ENCODE results near the gene CARS2.

DNA sequence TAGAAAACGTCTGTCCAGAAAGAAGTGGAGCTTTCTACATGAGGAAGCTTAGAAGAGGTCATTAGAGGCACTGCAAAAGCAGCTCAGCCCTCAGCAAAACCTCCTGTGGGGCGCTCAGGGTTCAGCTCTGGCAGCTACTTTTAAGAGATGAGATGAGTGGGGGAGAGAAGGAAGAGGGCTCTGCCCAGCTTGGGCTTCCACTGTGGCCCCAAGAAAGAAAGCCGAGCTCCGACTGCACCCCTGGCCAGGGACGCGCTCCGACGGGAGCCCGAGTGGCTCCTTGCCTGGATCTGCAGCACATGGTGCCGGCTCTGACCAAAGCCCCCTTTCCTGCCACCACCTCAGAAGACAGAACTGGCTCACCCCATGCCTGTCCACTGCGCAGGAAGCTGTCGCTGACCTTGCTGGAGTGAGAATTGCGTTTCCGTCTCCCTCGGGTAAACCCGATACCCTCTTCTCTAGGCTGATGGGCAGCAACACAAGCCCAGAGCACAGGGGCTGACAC lies 54.1 kb downstream of the CARS2 start:
- TF ChIP-seq POLR2AphosphoS5 (IDR thresholded peaks at IDR 0.05; ENCODE audit: low read depth, low read length): no peak
- TF ChIP-seq, protein P1, sequence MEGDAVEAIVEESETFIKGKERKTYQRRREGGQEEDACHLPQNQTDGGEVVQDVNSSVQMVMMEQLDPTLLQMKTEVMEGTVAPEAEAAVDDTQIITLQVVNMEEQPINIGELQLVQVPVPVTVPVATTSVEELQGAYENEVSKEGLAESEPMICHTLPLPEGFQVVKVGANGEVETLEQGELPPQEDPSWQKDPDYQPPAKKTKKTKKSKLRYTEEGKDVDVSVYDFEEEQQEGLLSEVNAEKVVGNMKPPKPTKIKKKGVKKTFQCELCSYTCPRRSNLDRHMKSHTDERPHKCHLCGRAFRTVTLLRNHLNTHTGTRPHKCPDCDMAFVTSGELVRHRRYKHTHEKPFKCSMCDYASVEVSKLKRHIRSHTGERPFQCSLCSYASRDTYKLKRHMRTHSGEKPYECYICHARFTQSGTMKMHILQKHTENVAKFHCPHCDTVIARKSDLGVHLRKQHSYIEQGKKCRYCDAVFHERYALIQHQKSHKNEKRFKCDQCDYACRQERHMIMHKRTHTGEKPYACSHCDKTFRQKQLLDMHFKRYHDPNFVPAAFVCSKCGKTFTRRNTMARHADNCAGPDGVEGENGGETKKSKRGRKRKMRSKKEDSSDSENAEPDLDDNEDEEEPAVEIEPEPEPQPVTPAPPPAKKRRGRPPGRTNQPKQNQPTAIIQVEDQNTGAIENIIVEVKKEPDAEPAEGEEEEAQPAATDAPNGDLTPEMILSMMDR (IDR thresholded peaks at IDR 0.05 in 2 of 3, conservative IDR thresholded peaks at IDR 0.05 in 1 of 3; ENCODE audit: borderline replicate concordance in 1 of 3, insufficient read depth in 1 of 3, low read depth in 2 of 3, low read length in 2 of 3): no peak
- TF ChIP-seq CEBPB (IDR thresholded peaks at IDR 0.05; ENCODE audit: low read depth): no peak
- no peak for TF ChIP-seq FOSL1 (IDR thresholded peaks at IDR 0.05; ENCODE audit: low read depth)
- TF ChIP-seq POLR2A (IDR thresholded peaks at IDR 0.05; ENCODE audit: borderline replicate concordance, extremely low read depth, insufficient read depth, insufficient read length): no peak
- TF ChIP-seq ELF1 (IDR thresholded peaks at IDR 0.05; ENCODE audit: borderline replicate concordance, low read depth): no peak
- no peak for TF ChIP-seq ZFX (IDR thresholded peaks at IDR 0.05)
- TF ChIP-seq EZH2 (IDR thresholded peaks at IDR 0.05): no peak
- no peak for TF ChIP-seq SRF (IDR thresholded peaks at IDR 0.05; ENCODE audit: low read depth)
- TF ChIP-seq SIN3A (IDR thresholded peaks at IDR 0.05; ENCODE audit: low read depth): no peak
- no peak for TF ChIP-seq ZNF274 (IDR thresholded peaks at IDR 0.05; ENCODE audit: low read depth, low read length)
- no peak for TF ChIP-seq SP1 (IDR thresholded peaks at IDR 0.05; ENCODE audit: low read depth)

All from HCT116 (cell line).